ENCODE data around the gene GPR149. TPM values are rescaled to one million over a fixed set of nuclear protein-coding genes. Genes with fewer than 3 reads are reported as not detected.

The GPR149 gene
- polyA plus RNA-seq, 1 donor from 2014 or later = 10.7 TPM

DNA sequence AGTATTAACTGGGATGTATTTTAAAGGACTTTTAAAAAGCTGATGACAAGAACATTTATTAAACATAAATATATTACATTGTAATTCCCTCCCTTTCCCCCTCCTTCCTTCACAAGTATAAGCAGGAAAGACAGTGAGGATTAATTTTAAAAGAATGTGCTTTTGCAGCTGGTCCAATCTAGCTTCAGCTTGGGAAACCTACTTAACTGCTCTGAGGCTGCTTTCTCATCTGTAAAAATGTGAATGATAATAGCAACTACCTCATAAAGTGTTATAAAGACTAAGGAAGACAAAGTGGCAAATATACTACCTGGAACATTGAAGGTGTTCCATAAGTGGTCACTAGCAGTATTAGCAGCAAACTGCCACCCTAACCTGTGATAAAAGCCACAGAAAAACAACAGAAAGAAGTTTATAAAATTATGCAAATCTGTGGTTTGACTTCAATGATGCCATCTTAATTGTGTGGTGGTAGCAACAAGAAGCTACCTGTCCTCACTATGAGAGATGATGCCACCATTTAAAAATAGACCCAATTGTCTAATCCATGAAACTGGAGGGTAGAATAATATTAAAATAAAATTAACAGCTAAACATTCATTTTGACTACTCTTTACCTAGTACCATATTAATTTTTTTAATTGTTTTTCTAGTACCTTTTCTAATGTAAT, 125.7 kb downstream of the GPR149 start:
- TF ChIP-seq REST (IDR thresholded peaks at IDR 0.05; ENCODE audit: borderline replicate concordance) (no peak), POLR2AphosphoS5 (IDR thresholded peaks at IDR 0.05) (no peak), EP300 (conservative IDR thresholded peaks at IDR 0.05; ENCODE audit: poor library complexity, severe bottlenecking) (no peak)
- TF ChIP-seq, protein P1, sequence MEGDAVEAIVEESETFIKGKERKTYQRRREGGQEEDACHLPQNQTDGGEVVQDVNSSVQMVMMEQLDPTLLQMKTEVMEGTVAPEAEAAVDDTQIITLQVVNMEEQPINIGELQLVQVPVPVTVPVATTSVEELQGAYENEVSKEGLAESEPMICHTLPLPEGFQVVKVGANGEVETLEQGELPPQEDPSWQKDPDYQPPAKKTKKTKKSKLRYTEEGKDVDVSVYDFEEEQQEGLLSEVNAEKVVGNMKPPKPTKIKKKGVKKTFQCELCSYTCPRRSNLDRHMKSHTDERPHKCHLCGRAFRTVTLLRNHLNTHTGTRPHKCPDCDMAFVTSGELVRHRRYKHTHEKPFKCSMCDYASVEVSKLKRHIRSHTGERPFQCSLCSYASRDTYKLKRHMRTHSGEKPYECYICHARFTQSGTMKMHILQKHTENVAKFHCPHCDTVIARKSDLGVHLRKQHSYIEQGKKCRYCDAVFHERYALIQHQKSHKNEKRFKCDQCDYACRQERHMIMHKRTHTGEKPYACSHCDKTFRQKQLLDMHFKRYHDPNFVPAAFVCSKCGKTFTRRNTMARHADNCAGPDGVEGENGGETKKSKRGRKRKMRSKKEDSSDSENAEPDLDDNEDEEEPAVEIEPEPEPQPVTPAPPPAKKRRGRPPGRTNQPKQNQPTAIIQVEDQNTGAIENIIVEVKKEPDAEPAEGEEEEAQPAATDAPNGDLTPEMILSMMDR (IDR thresholded peaks at IDR 0.05; ENCODE audit: poor library complexity, severe bottlenecking) = no peak
- Histone ChIP-seq H3K9ac (ENCODE audit: low read length) (no peak overlapping the region), H3K4me3 (ENCODE audit: low read length) (no peak overlapping the region), H3K9me3 (ENCODE audit: low read length) (no peaks in the 10 kb centered on the region), H3K4me2 (ENCODE audit: low read length) (no peak overlapping the region), H3K9me2 (ENCODE audit: insufficient read depth, low read length) (no peaks in the 10 kb centered on the region), H3K27me3 (ENCODE audit: insufficient read depth, low read depth, low read length) (no peaks in the 10 kb centered on the region), H3K36me3 (ENCODE audit: insufficient read depth, low read length) (peaks cover 48% of the 10 kb centered on the region), H3K79me2 (replicated peaks; ENCODE audit: insufficient read depth, low read length) (no peaks in the 10 kb centered on the region), H4K20me1 (ENCODE audit: insufficient read depth) (no peaks in the 10 kb centered on the region), H3K27ac (ENCODE audit: low read length) (no peak overlapping the region), H3F3A (ENCODE audit: insufficient read depth, low read length, poor library complexity, severe bottlenecking) (no peaks in the 10 kb centered on the region), H2AFZ (ENCODE audit: low read depth, low read length) (no peak overlapping the region)

- no peak for TF ChIP-seq EP300 (conservative IDR thresholded peaks at IDR 0.05; ENCODE audit: poor library complexity, severe bottlenecking)
- no peak for TF ChIP-seq TAF1 (IDR thresholded peaks at IDR 0.05; ENCODE audit: low read depth)
- TF ChIP-seq EZH2 (IDR thresholded peaks at IDR 0.05; ENCODE audit: borderline replicate concordance, insufficient read depth, low read length, poor library complexity, severe bottlenecking) = no peak
- TF ChIP-seq, protein P1 (IDR thresholded peaks at IDR 0.05; ENCODE audit: poor library complexity, severe bottlenecking) = no peak
- H3K36me3 ChIP-seq (ENCODE audit: insufficient read depth, low read length) = peaks cover 46% of the 10 kb centered on the region
- H3K79me2 ChIP-seq (replicated peaks; ENCODE audit: insufficient read depth, low read length) = no peaks in the 10 kb centered on the region
- no peak overlapping the region for H3K9ac ChIP-seq (ENCODE audit: low read length)
- no peaks in the 10 kb centered on the region for H3F3A ChIP-seq (ENCODE audit: insufficient read depth, low read length, poor library complexity, severe bottlenecking)
- H3K27ac ChIP-seq (ENCODE audit: low read length) = no peak overlapping the region
- no peaks in the 10 kb centered on the region for H3K9me3 ChIP-seq (ENCODE audit: low read length)
- H3K27me3 ChIP-seq (ENCODE audit: insufficient read depth, low read depth, low read length) = no peaks in the 10 kb centered on the region
- no peaks in the 10 kb centered on the region for H3K9me2 ChIP-seq (ENCODE audit: insufficient read depth, low read length)
- no peak overlapping the region for H3K4me3 ChIP-seq (ENCODE audit: low read length)
- H3K4me2 ChIP-seq (ENCODE audit: low read length) = no peak overlapping the region
- H2AFZ ChIP-seq (ENCODE audit: low read depth, low read length) = no peak overlapping the region
- no peaks in the 10 kb centered on the region for H4K20me1 ChIP-seq (ENCODE audit: insufficient read depth)
Observed at GRCh38 chr3:154301561-154301960, 128.4 kb downstream of the GPR149 start.

Data from neural cell (in vitro differentiated cells).